WI38 (cell line): ENCODE measurements around the gene NOS1AP.

Experiments
- H3K4me3 ChIP-seq: 2 replicates; pipeline ENCODE4 v1.5.1; 2011; ENCODE audit warnings: low read depth, mild to moderate bottlenecking, control low read depth, low read length
- CTCF ChIP-seq: IDR thresholded peaks from 2 replicates; pipeline ENCODE4 v1.5.1; 2012; ENCODE audit warnings: low read depth, mild to moderate bottlenecking, control low read depth, low read length

The NOS1AP gene

DNA sequence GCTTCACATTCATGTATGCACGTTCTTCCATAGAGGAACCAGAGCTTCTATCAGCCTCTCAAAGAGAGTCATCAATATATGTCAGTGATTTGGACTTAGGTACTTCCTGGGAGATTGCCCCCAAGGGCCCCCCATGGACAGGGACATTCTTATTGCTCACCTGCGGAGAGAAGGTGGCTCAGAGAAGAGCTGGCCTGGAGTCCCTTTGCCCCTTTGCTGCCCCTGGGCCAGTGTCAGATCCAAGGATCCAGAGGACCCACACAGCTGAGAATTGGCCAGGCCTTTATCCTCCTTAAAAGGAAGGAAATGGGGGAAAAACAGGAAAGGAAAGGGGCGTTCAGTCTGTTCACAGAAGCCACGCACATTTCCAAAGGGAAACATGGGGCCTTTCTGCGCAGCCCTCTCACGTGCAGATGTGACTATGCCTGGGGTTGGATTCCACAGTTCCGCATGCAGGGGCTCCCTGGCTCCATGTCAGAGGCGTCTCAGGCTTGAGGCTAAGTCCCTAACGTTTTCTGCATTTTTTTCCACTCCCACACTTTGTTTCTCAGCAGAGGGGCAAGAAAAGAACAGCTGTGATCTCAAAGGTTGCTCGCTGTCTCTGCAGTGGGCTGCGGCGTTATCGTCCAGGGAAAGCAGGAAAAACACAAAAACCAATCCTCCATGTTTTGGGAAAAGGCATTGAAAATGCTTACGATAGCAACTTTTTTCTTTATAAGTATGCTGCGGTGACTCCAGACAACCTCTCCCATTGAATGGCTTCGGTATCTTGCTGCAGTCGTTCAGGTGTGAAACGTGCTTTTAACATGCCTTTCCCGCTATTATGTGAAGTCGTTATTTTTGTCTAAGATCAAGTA lies 318.0 kb downstream of the NOS1AP start:
- no peak overlapping the region for H3K4me3 ChIP-seq
- no peak for TF ChIP-seq CTCF

DNA sequence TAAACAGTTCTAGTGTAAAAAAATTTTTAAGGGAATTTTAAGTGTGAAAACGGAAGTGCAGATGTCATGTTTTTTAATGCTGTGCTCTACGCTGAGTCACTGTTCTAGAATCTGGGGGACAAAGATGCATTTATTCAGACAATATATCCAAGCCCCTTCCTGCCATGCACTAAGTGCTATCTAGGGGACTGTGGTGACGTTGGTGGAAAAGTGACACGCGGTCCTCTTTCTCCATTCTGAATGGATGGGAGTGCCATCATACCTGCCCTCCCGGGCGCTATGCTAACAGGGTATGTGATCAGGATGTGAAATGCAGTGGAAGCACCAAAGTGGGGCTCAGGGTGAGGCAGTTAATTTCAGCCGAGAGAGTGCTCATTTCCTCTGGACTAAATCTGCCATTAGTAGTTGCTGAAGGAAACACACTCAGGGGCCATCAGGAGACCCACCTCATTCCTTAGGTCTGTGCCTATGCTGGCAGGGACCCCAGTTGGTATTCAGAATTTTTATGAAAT lies 318.6 kb downstream of the NOS1AP start:
- TF ChIP-seq CTCF = no peak

GRCh38 chr1:162388615-162389014 lies 319.1 kb downstream of the NOS1AP start:
- H3K4me3 ChIP-seq = no peak overlapping the region
- no peak for TF ChIP-seq CTCF

More for the DNA sequence above, 318.6 kb downstream of the NOS1AP start:
- no peak overlapping the region for H3K4me3 ChIP-seq

DNA sequence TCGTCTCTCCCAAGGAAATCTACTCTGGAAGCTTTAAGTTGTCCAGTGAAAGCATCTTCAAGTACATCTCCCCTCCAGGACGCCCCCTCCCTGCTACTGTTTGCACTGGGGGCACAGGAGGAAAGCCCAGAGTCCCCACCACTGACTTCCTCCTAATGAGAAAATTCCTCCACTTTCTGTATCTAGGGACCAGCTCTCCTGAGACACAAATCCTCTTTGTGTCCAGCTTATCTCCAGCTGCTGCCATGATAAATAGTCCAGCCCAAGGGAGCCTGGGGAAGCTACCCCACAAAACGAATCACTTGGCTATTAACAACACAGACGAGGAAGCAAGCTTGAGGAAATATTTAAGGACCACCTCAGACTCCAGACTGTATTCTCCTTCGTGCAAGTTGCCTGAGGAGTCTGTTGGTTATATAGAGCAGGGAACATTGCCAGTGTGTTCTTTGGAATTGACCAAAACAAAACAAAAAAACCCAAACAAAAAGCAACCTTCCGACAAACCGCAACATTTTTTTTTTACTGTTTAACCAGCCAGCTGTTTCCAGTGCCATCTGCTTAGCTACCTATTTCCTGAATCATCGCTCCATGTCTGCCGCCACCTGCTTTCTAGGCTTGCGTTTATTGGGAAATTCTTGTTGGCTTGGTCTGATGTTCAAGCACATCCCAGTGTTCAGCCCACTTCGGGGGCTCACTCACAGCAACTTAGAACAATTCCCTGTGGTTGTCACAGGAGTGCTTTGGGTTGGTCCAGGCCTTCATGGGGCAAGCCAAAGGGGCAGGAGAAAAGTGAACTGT lies 319.7 kb downstream of the NOS1AP start:
- no peak for TF ChIP-seq CTCF
- no peak overlapping the region for H3K4me3 ChIP-seq

DNA sequence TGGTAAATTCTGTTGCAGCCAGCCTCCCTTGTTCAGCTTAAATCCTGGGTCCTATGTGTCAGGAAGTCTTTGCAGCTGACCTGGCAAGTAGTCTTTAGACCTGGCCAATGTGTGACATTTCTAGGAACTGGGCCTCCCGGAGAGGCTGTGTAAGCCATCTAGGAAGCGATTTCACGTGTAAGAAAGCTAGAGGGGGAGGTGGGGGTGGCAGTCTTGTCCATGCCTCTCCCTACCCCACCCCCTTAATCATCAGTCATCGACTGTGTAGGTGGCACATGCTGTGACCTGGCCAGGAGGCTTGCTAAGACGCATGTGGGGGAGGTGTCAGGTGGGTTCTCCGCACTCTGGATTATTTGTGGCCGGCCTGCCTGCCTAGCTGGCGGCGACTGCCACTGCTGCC lies 320.5 kb downstream of the NOS1AP start:
- no peak for TF ChIP-seq CTCF
- no peak overlapping the region for H3K4me3 ChIP-seq

DNA sequence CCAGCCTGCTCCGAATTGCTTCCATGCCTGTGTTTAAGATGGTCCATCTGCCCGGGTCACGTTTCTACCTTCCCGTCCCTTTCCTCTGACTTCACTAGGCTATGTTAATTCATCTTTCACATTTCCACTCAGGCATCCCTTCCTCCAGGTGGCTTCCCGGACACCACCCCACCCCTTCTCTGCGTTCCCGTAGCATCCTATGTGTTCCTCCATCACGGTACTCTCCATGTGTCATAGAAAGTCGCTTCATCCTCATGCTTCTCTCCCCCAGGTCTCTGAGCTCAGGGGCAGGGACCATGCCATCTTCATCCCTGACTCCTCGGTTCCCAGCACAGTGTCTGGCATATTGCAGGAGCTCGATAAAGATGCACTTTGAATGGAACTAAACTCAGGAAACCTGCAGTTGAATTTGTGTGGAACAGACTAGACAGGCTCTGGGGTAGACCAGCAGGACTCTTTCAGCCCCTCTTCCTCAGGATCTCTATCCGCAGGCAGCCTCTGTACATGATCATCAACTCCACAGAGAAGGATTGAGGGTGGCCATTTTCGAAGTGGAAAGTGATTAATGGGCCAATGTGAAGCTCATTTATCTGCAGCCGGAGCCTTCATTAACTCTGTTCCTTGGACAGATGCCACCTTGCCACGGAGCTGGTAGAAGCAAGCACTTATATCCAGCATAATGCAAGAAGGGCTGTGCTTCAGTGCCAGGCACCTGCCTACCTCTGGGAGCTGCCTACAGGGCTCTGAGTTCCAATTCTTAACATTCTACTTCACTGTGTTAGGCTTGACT lies 321.1 kb downstream of the NOS1AP start:
- no peak overlapping the region for H3K4me3 ChIP-seq

More for the DNA sequence above, 321.1 kb downstream of the NOS1AP start:
- TF ChIP-seq CTCF = no peak
